OCI-M1 (cell line): ENCODE data around the gene PCNX1.

Experiments used
- DNase-seq: peaks from one replicate; lab custom pipeline; 2025; lab: John Stamatoyannopoulos, UW

Gene PCNX1

DNA sequence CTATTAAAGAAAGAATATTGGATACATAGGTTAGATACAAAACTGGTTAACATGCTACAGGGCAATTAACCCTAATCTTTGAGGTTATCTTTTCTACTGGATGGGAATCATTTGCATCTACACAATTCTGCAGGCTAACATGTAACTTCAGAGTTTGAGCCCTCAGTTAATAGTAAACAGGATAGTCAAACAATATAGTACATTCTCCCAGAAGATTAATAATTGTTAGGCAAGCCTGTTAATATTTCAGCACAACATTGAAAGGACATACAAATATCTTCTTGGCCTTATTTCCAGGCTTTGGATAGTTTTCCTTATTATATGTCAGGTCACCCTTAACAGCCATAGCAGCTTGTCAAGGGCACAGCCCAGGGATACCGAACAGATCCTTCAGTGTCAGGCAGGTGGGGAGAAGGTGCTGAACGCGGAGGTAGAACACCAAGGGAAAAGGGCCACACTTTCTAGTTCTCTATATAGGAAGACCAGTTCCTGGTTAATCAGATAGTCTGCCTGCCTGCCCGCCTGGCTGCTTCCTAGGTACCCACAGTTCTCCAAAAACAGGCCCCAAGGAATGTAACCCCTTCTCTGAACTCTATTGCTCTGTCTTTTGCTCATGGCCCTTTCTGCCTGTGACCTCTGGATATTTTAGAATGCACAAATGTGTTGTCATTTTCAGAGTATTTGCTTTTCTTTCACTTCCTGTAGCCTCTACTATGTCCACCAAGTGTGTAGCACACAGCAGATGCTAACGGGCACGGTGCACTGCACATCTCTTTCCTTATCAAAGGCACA lies 256.0 kb downstream of the PCNX1 start:
- no peak for DNase-seq

- no peak for DNase-seq
Measured at GRCh38 chr14:71163842-71164629, 256.8 kb downstream of the PCNX1 start.
